Endothelial cell of umbilical vein (primary cell): ENCODE measurements around the gene CDK6. TPM values are rescaled to one million over a fixed set of nuclear protein-coding genes. Genes with fewer than 3 reads are reported as not detected.

Source experiments
- BruUV-seq: library from RNA; stranded (reverse); fragments of 400-500 nt; replicated peaks from 2 replicates; lab custom pipeline; 2021; lab: Mats Ljungman, UMichigan
- CTCF ChIA-PET: fragments of 300-600, 350-600 bp; sonication (Branson Sonifier 250); formaldehyde crosslinking; loops from one replicate; lab custom pipeline; 2021; ENCODE audit warnings: antibody characterized with exemption, inconsistent platforms; lab: Charles Lee
- POLR2A ChIA-PET: fragments of 300-600, 350-600 bp; sonication (Branson Sonifier 250); formaldehyde crosslinking; loops from one replicate; lab custom pipeline; 2021; ENCODE audit warnings: antibody characterized with exemption, inconsistent platforms; lab: Charles Lee
- DNase-seq: peaks from one replicate; pipeline ENCODE4 v3.0.0-alpha.2; 2011; ENCODE audit warnings: low read depth, low spot score
- FAIRE-seq: peaks from 2 replicates; lab custom pipeline; 2011; peaks lifted over from hg19 to GRCh38; lab: Jason Lieb, UNC
- H2AFZ ChIP-seq: 2 replicates; pipeline ENCODE4 v1.6.0; 2012; ENCODE audit warnings: low read depth, low read length, control low read depth, inconsistent platforms
- H3K27ac ChIP-seq: 2 replicates; pipeline ENCODE4 v1.5.1; 2011; ENCODE audit warnings: low read depth, mild to moderate bottlenecking, control low read depth, low read length, moderate library complexity; ENCODE audit not compliant: insufficient read depth
- H3K27me3 ChIP-seq, 2 experiments: 2 replicates each; pipeline versions ENCODE4 v1.6.0 to v1.6.1; 2011; ENCODE audit warnings: low read length in 2 of 2, mixed read lengths in 1 of 2; ENCODE audit not compliant: control insufficient read depth in 2 of 2, insufficient read depth in 2 of 2
- H3K36me3 ChIP-seq, 2 experiments: 2 replicates in 1 of 2; 3 replicates in 1 of 2; pipeline ENCODE4 v1.5.1; 2011; ENCODE audit warnings: low read length in 2 of 2, mild to moderate bottlenecking in 1 of 2, moderate library complexity in 1 of 2; ENCODE audit not compliant: control insufficient read depth in 2 of 2, insufficient read depth in 2 of 2; ENCODE audit errors: extremely low read depth in 1 of 2
- H3K4me1 ChIP-seq: 3 replicates; pipeline ENCODE4 v1.5.1; 2011; ENCODE audit warnings: mild to moderate bottlenecking, low read length; ENCODE audit not compliant: control insufficient read depth, insufficient read depth; ENCODE audit errors: extremely low read depth
- H3K4me2 ChIP-seq: 2 replicates; pipeline ENCODE4 v1.6.1; 2011; ENCODE audit warnings: low read length, control low read depth, mixed read lengths; ENCODE audit not compliant: insufficient read depth
- H3K4me3 ChIP-seq, 3 experiments: fragments of 200-600 bp in 1 of 3; sonication (generic), shearing (Covaris generic) in 1 of 3; replicated peaks in 1 of 3; 2 replicates each; pipeline ENCODE4 v1.5.1; 2011 to 2016; ENCODE audit warnings: control low read depth in 3 of 3, low read length in 3 of 3, mild to moderate bottlenecking in 2 of 3, inconsistent platforms in 1 of 3, low read depth in 1 of 3, moderate library complexity in 1 of 3; ENCODE audit not compliant: insufficient read depth in 1 of 3
- H3K79me2 ChIP-seq: 2 replicates; pipeline ENCODE4 v1.6.0; 2012; ENCODE audit warnings: low read length, inconsistent platforms; ENCODE audit not compliant: control insufficient read depth, insufficient read depth
- H3K9ac ChIP-seq: replicated peaks from 2 replicates; pipeline ENCODE3; 2011; ENCODE audit warnings: low read length, control low read depth; ENCODE audit not compliant: insufficient read depth; ENCODE audit errors: extremely low read depth
- H3K9me1 ChIP-seq: replicated peaks from 3 replicates; pipeline ENCODE4 v1.6.0; 2011; ENCODE audit warnings: mild to moderate bottlenecking, low read length; ENCODE audit not compliant: control insufficient read depth, insufficient read depth; ENCODE audit errors: extremely low read depth
- H3K9me3 ChIP-seq: replicated peaks from 2 replicates; pipeline ENCODE4 v1.5.1; 2012; ENCODE audit warnings: low read length, inconsistent platforms; ENCODE audit not compliant: control insufficient read depth, insufficient read depth
- H4K20me1 ChIP-seq: replicated peaks from 2 replicates; pipeline ENCODE3; 2011; ENCODE audit warnings: mild to moderate bottlenecking, low read length; ENCODE audit not compliant: control insufficient read depth, insufficient read depth; ENCODE audit errors: extremely low read depth
- EZH2 ChIP-seq: IDR thresholded peaks from 2 replicates; pipeline ENCODE4 v1.6.1; 2012; ENCODE audit warnings: borderline replicate concordance, low read depth, mild to moderate bottlenecking, moderate library complexity, low read length, inconsistent platforms; ENCODE audit not compliant: severe bottlenecking
- FOS ChIP-seq: IDR thresholded peaks from 2 replicates; pipeline ENCODE4 v1.6.1; 2011; ENCODE audit warnings: mild to moderate bottlenecking, low read length, moderate library complexity, borderline replicate concordance; ENCODE audit not compliant: insufficient read depth
- GATA2 ChIP-seq: IDR thresholded peaks from 2 replicates; pipeline ENCODE4 v1.7.0; 2011; ENCODE audit warnings: low read depth, mild to moderate bottlenecking, moderate library complexity, mixed read lengths, low read length; ENCODE audit not compliant: insufficient read length, insufficient read depth
- JUN ChIP-seq: IDR thresholded peaks from 2 replicates; pipeline ENCODE4 v1.6.1; 2011; ENCODE audit warnings: borderline replicate concordance, low read depth; ENCODE audit not compliant: insufficient read length, insufficient read depth
- MYC ChIP-seq: IDR thresholded peaks from one replicate; pipeline ENCODE4 v1.6.1; 2011; ENCODE audit warnings: mild to moderate bottlenecking, low read depth, low read length
- POLR2A ChIP-seq: IDR thresholded peaks from 2 replicates; pipeline ENCODE4 v1.6.1; 2012; ENCODE audit warnings: low read depth, mild to moderate bottlenecking, control low read depth, low read length
- POLR2AphosphoS5 ChIP-seq: IDR thresholded peaks from 2 replicates; pipeline ENCODE4 v1.6.1; 2012; ENCODE audit warnings: low read depth, mild to moderate bottlenecking, control low read depth, low read length, moderate library complexity; ENCODE audit not compliant: insufficient read depth
- dilution Hi-C: fragments of 300-500 bp; cut with MboI; formaldehyde crosslinking; loops from one replicate; pipeline ENCODE4 v1.15.0; 2019; ENCODE audit warnings: low sequenced_read_pairs; ENCODE audit not compliant: extremely low pct_ligation_motif_present
- intact Hi-C: fragments of 100-400 bp; cut with micrococcal nuclease; formaldehyde crosslinking; loops from one replicate; pipeline ENCODE4 v1.10.0; 2022
- polyA plus RNA-seq, 4 experiments: library from polyadenylated mRNA; depleted of rRNA in 3 of 4; stranded (reverse) in 3 of 4; unstranded in 1 of 4; fragments of >200 nt; gene quantifications; 2 replicates each; pipeline versions ENCODE4 v1.2.1 to v1.2.3, GENCODE V29; 2011 to 2012; ENCODE audit warnings: missing spikeins in 1 of 4
- total RNA-seq: library from RNA; stranded (reverse); gene quantifications from 2 replicates; pipeline ENCODE4 v1.2.3, GENCODE V29; 2021
- TF ChIP-seq, protein P1 (sequence below): IDR thresholded peaks from 2 replicates; pipeline ENCODE4 v1.6.1; 2011; ENCODE audit not compliant: insufficient read depth, insufficient read length
- TF ChIP-seq, protein P2 (sequence below), 2 donors: IDR thresholded peaks; 1 replicate in 1 of 2; 2 replicates in 1 of 2; pipeline ENCODE4 v1.5.1; 2011; ENCODE audit warnings: low read length in 2 of 2, mild to moderate bottlenecking in 2 of 2, moderate library complexity in 2 of 2, control low read depth in 1 of 2, inconsistent platforms in 1 of 2, low read depth in 1 of 2; ENCODE audit not compliant: insufficient read depth in 1 of 2; ENCODE audit errors: extremely low read depth in 1 of 2

CDK6 gene
- total and polyA plus RNA-seq, 2 donors (not counting 3 experiments of a cell fraction or from before 2014, with no cell fraction given), result 6.0 to 28.2 TPM

DNA sequence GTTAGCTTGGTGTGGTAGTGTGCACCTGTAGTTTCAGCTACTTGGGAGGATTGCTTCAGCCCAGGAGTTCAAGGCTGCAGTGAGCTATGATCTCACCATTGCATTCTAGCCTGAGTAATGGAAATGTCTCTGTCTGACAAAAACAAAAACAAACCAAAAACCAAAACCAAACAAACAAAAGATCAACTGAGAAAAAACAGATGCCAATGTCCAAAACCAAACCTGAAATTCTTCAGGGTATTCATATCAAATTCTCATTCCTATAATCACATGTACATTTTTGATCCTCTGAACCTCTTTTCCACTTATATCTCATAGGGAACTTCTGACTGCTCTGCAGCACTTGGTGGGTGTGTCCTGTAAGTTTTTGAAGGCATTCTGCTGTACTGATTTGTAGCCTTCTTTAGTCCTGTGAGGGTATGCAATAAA is 87.0 kb downstream of the CDK6 start:
- Histone ChIP-seq H3K9me1 (peaks cover 2% of the 10 kb centered on the region), H2AFZ (no peak overlapping the region), H3K4me1 (peaks cover 21% of the 10 kb centered on the region), H3K4me2 (no peak overlapping the region), H3K9me3 (no peaks in the 10 kb centered on the region), H3K9ac (no peak overlapping the region), H3K4me3 (no peak overlapping the region), H4K20me1 (no peaks in the 10 kb centered on the region), H3K36me3 (no peaks in the 10 kb centered on the region), H3K79me2 (peaks cover 9% of the 10 kb centered on the region), H3K27me3 (no peaks in the 10 kb centered on the region), H3K27ac (no peak overlapping the region)
- dilution Hi-C loops, result no loop called here
- no peak for DNase-seq
- ChIA-PET CTCF (no interaction called here), POLR2A (interaction anchor here (0.7 kb wide), 1 partner anchor 155 kb away, joined by 5 read pairs; no protein-coding TSS in a partner anchor)
- intact Hi-C loops, result no loop called here
- BruUV-seq, result no TSS peak
- FAIRE-seq, result no peak
- TF ChIP-seq POLR2A (no peak), MYC (no peak), POLR2AphosphoS5 (no peak), JUN (no peak), EZH2 (no peak), GATA2 (no peak), FOS (no peak)
- TF ChIP-seq, protein P1, sequence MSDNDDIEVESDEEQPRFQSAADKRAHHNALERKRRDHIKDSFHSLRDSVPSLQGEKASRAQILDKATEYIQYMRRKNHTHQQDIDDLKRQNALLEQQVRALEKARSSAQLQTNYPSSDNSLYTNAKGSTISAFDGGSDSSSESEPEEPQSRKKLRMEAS, result no peak
- TF ChIP-seq, protein P2, sequence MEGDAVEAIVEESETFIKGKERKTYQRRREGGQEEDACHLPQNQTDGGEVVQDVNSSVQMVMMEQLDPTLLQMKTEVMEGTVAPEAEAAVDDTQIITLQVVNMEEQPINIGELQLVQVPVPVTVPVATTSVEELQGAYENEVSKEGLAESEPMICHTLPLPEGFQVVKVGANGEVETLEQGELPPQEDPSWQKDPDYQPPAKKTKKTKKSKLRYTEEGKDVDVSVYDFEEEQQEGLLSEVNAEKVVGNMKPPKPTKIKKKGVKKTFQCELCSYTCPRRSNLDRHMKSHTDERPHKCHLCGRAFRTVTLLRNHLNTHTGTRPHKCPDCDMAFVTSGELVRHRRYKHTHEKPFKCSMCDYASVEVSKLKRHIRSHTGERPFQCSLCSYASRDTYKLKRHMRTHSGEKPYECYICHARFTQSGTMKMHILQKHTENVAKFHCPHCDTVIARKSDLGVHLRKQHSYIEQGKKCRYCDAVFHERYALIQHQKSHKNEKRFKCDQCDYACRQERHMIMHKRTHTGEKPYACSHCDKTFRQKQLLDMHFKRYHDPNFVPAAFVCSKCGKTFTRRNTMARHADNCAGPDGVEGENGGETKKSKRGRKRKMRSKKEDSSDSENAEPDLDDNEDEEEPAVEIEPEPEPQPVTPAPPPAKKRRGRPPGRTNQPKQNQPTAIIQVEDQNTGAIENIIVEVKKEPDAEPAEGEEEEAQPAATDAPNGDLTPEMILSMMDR (IDR thresholded peaks at IDR 0.05; ENCODE audit: extremely low read depth in 1 of 2, insufficient read depth in 1 of 2, low read depth in 1 of 2, low read length in 2 of 2), result no peak
